OCI-LY1 (cell line): Measurements from ENCODE around the gene GALNT2.

Experiments
- H2AFZ ChIP-seq: fragments of 200-600 bp; sonication (generic), shearing (Covaris generic); 2 replicates; pipeline ENCODE4 v1.6.0; 2014; ENCODE audit warnings: antibody characterized with exemption, mild to moderate bottlenecking, low read length
- H3F3A ChIP-seq: fragments of 200-600 bp; sonication (generic), shearing (Covaris generic); 2 replicates; pipeline ENCODE4 v1.6.0; 2014; ENCODE audit warnings: mild to moderate bottlenecking, antibody characterized with exemption, low read length, moderate library complexity; ENCODE audit not compliant: insufficient read depth
- H3K27ac ChIP-seq: fragments of 200-600 bp; sonication (generic); 2 replicates; pipeline ENCODE4 v1.5.1; 2014; ENCODE audit warnings: low read length, mixed run types, mild to moderate bottlenecking, low read depth; ENCODE audit not compliant: poor library complexity, severe bottlenecking
- H3K27me3 ChIP-seq: fragments of 200-600 bp; sonication (generic); 2 replicates; pipeline ENCODE4 v1.6.0; 2014; ENCODE audit warnings: antibody characterized with exemption, mild to moderate bottlenecking, low read length, moderate library complexity; ENCODE audit not compliant: insufficient read depth
- H3K36me3 ChIP-seq: fragments of 200-600 bp; sonication (generic); 2 replicates; pipeline ENCODE4 v1.6.1; 2014; ENCODE audit warnings: mild to moderate bottlenecking, antibody characterized with exemption, low read length, moderate library complexity, mixed read lengths; ENCODE audit not compliant: insufficient read depth
- H3K4me1 ChIP-seq: fragments of 200-600 bp; sonication (generic); 2 replicates; pipeline ENCODE4 v1.5.1; 2014; ENCODE audit warnings: mild to moderate bottlenecking, low read length, moderate library complexity; ENCODE audit not compliant: insufficient read depth, severe bottlenecking
- H3K4me2 ChIP-seq: fragments of 200-600 bp; sonication (generic), shearing (Covaris generic); 2 replicates; pipeline ENCODE4 v1.6.1; 2014; ENCODE audit warnings: low read length
- H3K4me3 ChIP-seq: fragments of 200-600 bp; sonication (generic); 2 replicates; pipeline ENCODE4 v1.5.1; 2014; ENCODE audit warnings: low read length, low read depth, mild to moderate bottlenecking, mixed read lengths; ENCODE audit not compliant: poor library complexity, severe bottlenecking
- H3K79me2 ChIP-seq: fragments of 200-600 bp; shearing (Covaris generic); 2 replicates; pipeline ENCODE4 v1.6.1; 2016; ENCODE audit warnings: mixed run types, low read length, mixed read lengths; ENCODE audit not compliant: insufficient read depth
- H3K9ac ChIP-seq: fragments of 200-600 bp; sonication (generic), shearing (Covaris generic); 2 replicates; pipeline ENCODE4 v1.6.1; 2014; ENCODE audit warnings: mild to moderate bottlenecking, low read length, mixed read lengths
- H3K9me2 ChIP-seq: fragments of 200-600 bp; sonication (generic), shearing (Covaris generic); 2 replicates; pipeline ENCODE4 v1.6.1; 2014; ENCODE audit warnings: low read depth, mild to moderate bottlenecking, low read length, mixed read lengths
- H3K9me3 ChIP-seq: fragments of 200-600 bp; shearing (Covaris generic); 2 replicates; pipeline ENCODE4 v1.6.1; 2014; ENCODE audit warnings: low read length, mixed read lengths
- H4K20me1 ChIP-seq: fragments of 200-600 bp; sonication (generic), shearing (Covaris generic); 2 replicates; pipeline ENCODE4 v1.6.0; 2016; ENCODE audit warnings: mild to moderate bottlenecking, low read length; ENCODE audit not compliant: insufficient read depth
- CTCF ChIP-seq: fragments of 200-600 bp; sonication (generic), shearing (Covaris generic); IDR thresholded peaks from 2 replicates; pipeline ENCODE4 v1.5.1; 2017; ENCODE audit warnings: mild to moderate bottlenecking, antibody characterized with exemption, low read length, moderate library complexity, mixed read lengths
- EZH2 ChIP-seq: fragments of 200-600 bp; sonication (generic), shearing (Covaris generic); IDR thresholded peaks from 2 replicates; pipeline ENCODE4 v1.8.0; 2017; ENCODE audit warnings: borderline replicate concordance, mixed run types, mild to moderate bottlenecking, antibody characterized with exemption, low read length, moderate library complexity, mixed read lengths

GALNT2 gene

DNA sequence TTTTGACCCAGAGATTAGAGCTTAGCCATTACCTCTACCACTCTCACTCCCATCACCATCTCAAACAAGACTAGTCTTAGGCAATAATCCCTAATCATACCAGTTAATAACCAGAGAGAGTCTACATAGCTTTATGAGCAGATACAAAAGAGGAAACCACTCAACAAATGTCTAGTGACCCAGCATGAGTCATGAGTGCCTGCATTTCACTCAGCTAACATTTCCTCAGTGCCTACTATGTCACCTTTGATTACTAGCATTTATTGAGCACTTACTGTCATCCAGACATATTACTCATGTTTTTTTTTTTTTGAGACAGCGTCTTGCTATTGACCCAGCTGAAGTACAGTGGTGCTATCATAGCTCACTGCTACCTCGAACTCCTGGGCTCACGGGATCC, 35.9 kb upstream of the GALNT2 start:
- Histone ChIP-seq H3F3A (no peaks in the 10 kb centered on the region), H3K9me2 (no peaks in the 10 kb centered on the region), H4K20me1 (no peaks in the 10 kb centered on the region), H3K36me3 (no peaks in the 10 kb centered on the region; the same call in 1 of the 2 replicates), H3K27me3 (no peaks in the 10 kb centered on the region; the same call in 1 of the 2 replicates), H3K4me3 (no peak overlapping the region), H3K9me3 (peaks cover 11% of the 10 kb centered on the region; the same call in 1 of the 2 replicates), H3K4me2 (no peak overlapping the region), H2AFZ (no peak overlapping the region), H3K9ac (no peak overlapping the region), H3K4me1 (peaks cover 12% of the 10 kb centered on the region), H3K27ac (no peak overlapping the region), H3K79me2 (no peaks in the 10 kb centered on the region)
- no peak for TF ChIP-seq CTCF
- TF ChIP-seq EZH2 = no peak

GRCh38 chr1:230032516-230033281, 34.3 kb upstream of the GALNT2 start:
- H3K9ac ChIP-seq = no peak overlapping the region
- no peaks in the 10 kb centered on the region for H4K20me1 ChIP-seq
- no peak overlapping the region for H2AFZ ChIP-seq
- no peaks in the 10 kb centered on the region for H3K36me3 ChIP-seq
- no peaks in the 10 kb centered on the region for H3K27me3 ChIP-seq
- TF ChIP-seq CTCF = no peak
- TF ChIP-seq EZH2 = no peak
- no peaks in the 10 kb centered on the region for H3F3A ChIP-seq
- no peaks in the 10 kb centered on the region for H3K9me2 ChIP-seq
- H3K9me3 ChIP-seq = 0 out of 2 replicates have a peak, but pooled peaks cover 9% of the 10 kb centered on the region
- no peak overlapping the region for H3K4me2 ChIP-seq
- H3K4me3 ChIP-seq = no peak overlapping the region
- H3K4me1 ChIP-seq = peaks cover 12% of the 10 kb centered on the region
- H3K27ac ChIP-seq = no peak overlapping the region
- no peaks in the 10 kb centered on the region for H3K79me2 ChIP-seq

GRCh38 chr1:230037261-230037660, 29.8 kb upstream of the GALNT2 start:
- H4K20me1 ChIP-seq = no peaks in the 10 kb centered on the region
- H3K4me3 ChIP-seq = no peak overlapping the region
- H3F3A ChIP-seq = no peaks in the 10 kb centered on the region
- 0 out of 2 replicates have a peak, but pooled peaks cover 9% of the 10 kb centered on the region for H3K9me3 ChIP-seq
- H3K79me2 ChIP-seq = no peaks in the 10 kb centered on the region
- no peaks in the 10 kb centered on the region for H3K27me3 ChIP-seq
- H3K27ac ChIP-seq = no peak overlapping the region
- H3K36me3 ChIP-seq = no peaks in the 10 kb centered on the region
- TF ChIP-seq EZH2 (no peak), CTCF (no peak)
- no peak overlapping the region for H3K9ac ChIP-seq
- H2AFZ ChIP-seq = no peak overlapping the region
- no peaks in the 10 kb centered on the region for H3K4me1 ChIP-seq
- no peaks in the 10 kb centered on the region for H3K9me2 ChIP-seq
- no peak overlapping the region for H3K4me2 ChIP-seq
